ENCODE measurements around the gene ADAMTS4.

DNA sequence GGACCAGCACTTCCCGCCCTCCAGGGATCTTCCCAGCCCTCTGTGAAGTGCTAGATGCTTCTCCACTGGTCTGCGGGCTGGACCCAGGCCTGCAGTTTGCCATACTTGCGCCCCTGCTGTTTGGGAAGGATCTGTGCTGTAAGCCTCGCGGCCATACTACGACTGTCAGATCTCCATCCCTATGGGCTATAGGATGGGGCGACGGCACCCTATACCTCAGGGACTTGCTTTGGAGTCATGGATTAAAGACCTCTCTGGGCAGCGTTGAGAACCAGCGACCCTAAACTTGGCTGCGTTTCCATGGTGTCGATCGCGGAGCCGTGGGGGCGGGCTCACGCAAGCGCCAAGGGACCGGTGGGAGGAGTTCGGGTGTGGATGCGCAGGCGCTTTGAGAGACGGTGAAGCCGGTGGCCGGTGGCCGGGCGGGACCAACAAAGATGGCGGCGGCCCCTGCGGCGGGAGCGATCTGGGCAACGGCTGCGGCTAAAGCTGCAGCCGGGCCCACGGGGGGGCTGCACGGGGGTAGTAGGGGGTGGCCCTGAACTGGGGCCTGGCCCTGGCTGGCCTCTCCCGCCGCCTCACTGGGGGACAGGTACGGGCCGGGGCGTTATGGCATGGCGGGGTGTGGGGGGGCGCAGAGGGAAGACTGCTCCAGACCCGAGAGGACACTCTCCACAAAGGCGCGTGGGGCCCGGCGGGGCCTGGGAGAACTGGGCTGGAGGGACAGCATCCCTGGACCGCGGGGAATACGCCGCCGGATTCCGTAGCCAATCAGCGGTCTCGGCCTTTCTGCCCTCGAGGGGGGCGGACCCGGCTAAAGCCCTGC, 39.6 kb downstream of the ADAMTS4 start, which contains the start of gene USP21:
- TF ChIP-seq, protein P1, sequence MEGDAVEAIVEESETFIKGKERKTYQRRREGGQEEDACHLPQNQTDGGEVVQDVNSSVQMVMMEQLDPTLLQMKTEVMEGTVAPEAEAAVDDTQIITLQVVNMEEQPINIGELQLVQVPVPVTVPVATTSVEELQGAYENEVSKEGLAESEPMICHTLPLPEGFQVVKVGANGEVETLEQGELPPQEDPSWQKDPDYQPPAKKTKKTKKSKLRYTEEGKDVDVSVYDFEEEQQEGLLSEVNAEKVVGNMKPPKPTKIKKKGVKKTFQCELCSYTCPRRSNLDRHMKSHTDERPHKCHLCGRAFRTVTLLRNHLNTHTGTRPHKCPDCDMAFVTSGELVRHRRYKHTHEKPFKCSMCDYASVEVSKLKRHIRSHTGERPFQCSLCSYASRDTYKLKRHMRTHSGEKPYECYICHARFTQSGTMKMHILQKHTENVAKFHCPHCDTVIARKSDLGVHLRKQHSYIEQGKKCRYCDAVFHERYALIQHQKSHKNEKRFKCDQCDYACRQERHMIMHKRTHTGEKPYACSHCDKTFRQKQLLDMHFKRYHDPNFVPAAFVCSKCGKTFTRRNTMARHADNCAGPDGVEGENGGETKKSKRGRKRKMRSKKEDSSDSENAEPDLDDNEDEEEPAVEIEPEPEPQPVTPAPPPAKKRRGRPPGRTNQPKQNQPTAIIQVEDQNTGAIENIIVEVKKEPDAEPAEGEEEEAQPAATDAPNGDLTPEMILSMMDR (conservative IDR thresholded peaks at IDR 0.05 in 1 of 2, IDR thresholded peaks at IDR 0.05 in 1 of 2; ENCODE audit: low read depth in 1 of 2, low read length in 2 of 2) = peak; percentile 30 to 54
- TF ChIP-seq EZH2 (IDR thresholded peaks at IDR 0.05; ENCODE audit: low read length, missing control alignments) = no peak

All from fibroblast of lung (primary cell).